GM10847 (cell line): ENCODE data around the gene JADE1.

Experiments
- POLR2A ChIP-seq: IDR thresholded peaks from 2 replicates; pipeline ENCODE4 v1.6.1; 2011; ENCODE audit not compliant: insufficient read length; ENCODE audit errors: extremely low read depth

JADE1 gene

DNA sequence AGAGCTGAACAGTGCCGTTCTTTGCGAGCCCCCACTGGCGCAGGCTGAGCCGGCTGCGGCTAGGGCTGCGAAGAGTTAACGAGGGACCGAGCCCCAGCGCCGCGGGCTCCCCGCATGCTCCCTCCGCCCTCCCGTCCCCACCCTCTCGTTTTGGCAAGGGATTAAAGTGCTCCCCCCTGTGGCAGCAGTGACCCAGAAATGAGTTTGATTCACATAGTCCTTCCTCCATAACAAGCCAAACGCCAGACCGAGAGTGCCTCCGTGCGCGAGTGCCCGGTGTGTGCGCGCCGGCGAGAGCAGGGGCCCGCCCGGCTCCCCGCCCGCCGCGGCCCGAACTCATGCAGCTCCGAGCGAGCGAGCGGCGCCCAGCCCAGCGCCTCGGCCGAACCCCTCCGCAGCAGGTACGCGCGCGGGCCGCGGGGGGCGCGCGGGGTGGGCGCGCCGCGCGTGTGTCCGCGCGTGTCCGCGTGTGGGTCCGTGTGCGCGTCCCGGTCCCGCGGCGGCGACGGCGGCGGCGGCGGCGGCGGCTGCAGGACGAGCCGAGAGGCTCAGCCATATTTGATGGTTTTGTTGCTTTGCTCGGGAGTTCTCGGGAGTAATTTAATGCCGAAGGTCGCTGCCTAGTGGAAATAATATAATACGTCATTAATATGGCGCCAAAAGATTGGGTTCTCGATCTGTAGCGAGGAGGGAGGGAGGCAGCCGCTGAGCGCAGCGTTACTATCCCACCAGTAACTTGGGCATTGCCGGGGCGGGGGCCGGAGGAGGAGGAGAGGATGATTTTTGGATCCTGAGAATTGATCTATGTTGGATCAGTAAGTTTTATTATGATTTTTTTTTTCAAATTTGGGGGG is at the start of gene JADE1:
TSS of gene JADE1 (plus strand) at position 224 of the 854 bp plus-strand sequence. CDS start 22,059 bp downstream, outside the sequence.
- TF ChIP-seq POLR2A: peak; percentile 53

DNA sequence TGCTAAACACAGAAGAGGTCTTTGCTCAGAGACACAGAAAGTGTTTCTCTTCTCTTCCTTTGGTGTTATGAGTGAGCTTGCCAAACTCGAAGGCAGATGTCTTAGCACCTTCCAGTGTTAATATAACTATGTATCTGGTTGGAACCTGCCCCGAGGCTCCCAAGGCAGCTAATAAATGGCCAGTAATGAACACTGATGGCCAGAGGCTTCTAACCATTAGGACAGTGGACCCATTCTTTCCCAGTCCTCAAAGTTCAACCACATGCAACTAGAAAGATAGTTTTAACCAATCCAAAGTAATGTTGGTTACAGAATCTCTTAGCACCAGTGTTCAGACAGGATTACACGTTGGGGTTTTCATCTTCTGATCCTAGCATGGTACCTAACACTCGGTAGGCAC is 42.7 kb upstream of the JADE1 start:
- no peak for TF ChIP-seq POLR2A

DNA sequence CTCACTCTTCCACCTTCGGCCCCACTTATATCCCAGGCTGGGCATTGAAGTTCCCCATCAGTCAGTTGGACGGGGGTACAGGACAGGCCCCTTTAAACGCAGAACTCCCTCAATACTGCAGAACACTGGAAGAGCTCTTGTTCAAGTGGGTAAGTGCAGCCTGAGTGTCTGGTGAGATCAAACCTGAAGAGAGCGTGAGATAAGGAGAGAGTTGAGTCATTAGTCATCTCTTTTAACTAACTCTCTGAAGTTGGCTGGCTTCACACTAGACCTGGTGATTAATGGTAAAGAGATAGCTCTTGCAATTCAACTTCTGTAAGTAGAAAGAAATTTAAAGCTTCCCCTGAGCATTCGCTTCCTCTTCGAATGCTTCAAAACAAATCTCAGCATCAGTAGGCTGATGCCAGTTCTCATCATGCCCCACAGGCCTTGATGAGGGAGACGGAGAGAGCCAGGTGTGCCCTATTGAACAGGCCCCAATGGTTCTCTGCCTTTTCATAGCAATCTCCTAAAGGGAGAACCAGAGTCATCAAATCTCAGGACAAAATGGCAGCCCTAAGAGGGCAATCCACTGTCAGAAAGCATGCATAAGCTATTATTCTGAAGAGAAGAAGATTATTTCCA is 41.0 kb upstream of the JADE1 start:
- no peak for TF ChIP-seq POLR2A

DNA sequence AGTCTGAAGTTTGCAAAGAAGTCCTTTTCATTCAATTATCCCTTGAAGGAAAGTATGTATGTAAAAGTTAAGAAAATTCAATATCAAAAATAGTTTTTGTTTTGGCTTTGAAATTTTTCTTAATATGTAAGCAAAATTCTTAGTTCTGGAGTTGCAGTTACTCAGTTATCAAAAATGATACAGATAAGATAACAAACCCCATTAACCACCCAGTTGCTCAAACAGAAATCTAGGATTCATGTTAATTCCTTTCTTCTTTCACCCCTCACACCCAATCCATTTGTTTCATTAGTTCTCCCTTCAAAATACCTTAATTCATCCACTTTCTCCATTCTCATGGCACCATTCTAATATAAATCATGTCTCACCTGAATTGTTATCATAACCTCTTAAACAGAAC is 40.5 kb upstream of the JADE1 start:
- no peak for TF ChIP-seq POLR2A

DNA sequence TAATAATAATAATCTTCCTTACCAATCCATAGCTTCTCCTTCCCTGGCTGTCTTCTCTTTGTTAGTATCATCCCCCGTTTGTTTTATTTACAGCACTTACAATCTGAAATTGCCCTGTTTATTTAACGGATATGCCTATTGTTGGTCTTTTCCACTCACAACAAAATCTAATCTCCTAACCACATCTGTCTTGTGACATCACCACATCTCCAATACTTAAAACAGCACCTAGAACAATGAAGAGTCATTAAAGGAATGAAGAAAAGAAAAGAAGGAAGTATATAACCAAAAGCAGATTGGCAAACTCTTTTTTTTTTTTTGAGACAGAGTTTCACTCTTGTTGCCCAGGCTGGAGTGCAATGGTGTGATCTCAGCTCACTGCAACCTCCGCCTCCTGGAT is 38.7 kb upstream of the JADE1 start:
- no peak for TF ChIP-seq POLR2A

DNA sequence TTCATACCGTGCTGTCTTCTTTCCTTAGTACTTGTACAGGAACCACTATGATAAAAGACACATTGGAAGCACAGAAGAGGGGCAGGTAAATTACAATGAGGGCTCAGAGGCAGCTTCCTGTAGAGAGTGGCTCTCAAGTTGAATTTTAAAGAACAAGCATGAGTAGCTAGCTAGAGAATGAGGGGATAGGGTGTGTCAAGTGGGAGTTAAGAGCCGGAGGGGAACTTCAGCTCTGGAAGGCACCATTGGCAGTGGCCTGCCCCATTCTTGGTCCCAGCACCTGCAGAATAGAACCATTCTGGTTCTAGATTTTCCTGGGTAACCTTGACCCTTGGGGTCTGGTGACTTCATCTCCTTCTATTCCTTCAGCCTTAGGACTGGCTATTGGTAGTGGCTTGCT is 34.0 kb upstream of the JADE1 start:
- no peak for TF ChIP-seq POLR2A

DNA sequence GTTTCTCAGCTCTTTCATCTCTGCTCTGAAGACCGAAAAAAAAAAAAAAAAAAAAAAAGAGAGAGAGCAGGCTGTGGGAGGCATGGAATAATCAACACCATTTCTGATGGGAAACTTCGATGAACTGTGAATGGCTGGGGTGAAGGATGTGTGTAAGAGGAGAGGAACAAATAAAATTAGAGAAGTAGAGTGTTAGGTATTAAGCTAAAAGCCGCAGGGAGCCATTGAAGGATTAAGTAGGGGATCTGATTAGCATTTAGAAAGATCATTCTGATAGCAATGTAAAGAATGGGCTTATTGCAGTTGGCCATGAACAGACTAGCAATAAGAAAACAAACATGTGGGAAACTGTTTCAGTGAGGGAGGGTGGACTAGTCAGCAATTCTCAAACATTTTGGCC is 33.6 kb upstream of the JADE1 start:
- TF ChIP-seq POLR2A: no peak

DNA sequence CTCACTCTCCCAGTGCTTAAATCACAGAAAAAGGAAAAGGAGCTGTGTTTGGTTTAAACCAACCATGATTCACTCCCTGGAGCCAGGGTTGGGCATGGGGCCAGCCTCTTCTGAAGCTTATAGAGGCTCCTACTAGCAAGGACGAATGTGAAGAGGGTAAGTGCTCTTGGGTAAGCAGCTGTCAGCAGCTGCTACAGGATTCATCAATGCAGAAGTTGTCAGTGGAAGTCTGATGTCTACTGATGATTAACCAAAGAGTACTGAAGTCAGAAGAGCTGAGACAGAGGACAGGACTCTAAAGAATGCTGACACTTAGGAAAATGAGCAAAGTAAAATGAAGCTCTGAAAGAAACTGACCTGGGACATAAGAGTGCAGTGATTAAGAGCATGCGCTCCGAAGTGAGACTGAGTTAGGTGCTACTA is 32.7 kb upstream of the JADE1 start:
- TF ChIP-seq POLR2A: no peak

DNA sequence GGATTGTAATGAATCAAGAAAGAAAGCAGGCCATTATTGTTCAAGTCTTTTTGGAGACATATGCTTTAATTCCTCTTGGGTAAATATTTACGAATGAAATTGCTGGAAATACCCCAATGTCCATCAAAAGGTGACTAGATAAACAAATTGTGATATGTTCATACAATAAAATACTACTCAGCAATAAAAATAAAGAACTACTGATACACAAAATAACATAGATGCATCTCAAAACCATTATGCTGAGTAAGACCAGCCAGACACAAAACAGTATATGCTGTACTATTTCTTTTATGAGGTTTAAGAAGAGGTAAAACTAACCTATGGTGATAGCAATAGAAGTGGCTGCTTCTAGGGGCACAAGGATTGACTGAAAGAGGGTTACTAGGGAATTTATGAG is 28.8 kb upstream of the JADE1 start:
- no peak for TF ChIP-seq POLR2A

DNA sequence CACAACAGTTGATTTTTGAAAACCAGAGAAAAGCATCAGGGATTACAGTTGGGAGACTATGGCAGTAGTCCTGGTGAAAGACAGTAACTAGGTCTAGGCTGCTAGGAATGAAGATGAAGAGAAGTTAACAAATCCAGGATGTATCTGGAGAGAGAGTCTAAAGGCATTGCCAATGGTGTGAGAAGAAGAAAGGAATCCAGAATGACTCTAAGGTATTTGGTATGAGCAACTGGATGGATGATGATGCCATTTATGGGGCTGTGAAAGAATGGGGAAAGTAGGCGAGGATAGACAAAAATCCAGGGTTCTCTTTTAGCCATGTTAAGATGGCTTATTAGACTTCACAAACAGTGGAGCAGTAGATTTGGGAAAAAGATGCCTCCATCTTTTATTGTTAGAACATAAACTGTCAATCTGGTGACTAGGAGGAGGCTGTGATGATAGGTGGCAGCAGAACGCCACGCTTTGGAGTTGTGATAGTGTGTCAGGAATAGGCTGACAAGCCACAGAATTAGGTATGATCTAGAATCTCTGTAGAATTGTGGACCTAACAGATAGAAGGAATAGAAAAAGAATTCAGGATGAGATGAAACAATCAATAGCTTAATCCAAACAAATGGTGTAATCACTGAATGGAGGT is 27.3 kb upstream of the JADE1 start:
- TF ChIP-seq POLR2A: no peak

DNA sequence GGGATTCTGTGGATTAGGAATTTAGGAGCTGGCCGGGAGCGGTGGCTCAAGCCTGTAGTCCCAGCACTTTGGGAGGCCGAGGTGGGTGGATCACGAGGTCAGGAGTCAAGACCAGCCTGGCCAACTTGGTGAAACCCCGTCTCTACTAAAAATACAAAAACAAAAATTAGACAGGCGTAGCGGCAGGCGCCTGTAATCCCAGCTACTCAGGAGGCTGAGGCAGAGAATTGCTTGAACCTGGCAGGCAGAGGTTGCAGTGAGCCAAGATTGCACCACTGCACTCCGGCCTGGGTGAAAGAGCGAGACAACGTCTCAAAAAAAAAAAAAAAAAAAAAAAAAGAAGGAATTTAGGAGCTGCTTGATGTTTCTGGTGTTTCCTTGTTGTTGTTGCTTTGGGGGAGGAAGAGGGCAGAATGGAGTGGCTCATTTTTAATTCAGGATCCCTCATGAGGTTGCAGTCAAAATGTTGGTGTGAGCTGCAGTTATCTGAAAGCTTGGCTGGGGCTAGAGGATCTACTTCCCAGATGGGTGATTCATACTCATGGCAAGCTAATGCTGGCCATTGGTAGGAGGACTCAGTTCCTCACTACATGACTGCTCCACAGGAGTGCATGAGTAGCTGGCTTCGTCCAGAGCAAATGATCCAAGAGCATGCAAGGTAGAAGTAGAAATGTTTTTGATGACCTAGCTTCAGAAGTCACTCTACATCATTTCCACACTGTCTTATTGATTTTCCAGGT is 26.5 kb upstream of the JADE1 start:
- TF ChIP-seq POLR2A: no peak

DNA sequence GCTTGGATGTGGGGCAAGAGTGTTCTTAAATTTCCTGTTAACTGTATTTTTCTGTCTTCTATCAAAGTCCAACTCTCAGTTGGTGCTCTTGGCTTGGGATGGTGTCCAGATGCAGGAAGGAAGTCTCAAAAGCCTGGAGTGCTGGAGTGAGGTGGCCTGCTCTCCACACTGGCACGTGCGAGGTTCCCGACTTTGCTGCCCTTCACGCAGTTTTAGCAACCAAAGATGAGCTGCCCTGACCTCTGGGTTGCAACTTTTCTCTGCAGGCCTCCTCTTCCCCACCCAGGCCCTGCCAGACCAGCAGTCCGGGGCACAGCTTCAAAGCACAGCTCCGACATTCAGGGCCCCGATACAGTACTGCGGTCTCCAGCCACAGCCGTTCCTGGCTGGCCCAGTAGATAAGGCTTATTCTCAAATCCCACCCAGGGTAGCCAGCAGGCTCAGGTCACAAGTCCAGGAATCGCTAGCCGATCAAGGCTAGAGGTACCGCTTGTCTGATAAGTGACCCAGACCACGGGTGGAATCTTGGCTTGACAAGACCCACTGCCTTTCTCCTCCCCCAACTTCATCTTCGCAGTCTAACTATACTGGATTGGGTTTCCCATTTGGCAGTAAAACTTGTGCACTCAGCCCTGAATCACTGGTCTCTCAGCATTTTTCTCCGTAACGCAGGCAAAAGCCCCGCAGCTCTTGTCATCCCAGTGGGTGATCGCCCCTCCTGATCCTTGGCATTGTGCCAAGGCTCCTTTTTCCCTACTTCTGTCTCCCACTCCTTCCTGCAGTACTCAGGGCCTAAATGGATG is 21.8 kb upstream of the JADE1 start:
- TF ChIP-seq POLR2A: no peak

DNA sequence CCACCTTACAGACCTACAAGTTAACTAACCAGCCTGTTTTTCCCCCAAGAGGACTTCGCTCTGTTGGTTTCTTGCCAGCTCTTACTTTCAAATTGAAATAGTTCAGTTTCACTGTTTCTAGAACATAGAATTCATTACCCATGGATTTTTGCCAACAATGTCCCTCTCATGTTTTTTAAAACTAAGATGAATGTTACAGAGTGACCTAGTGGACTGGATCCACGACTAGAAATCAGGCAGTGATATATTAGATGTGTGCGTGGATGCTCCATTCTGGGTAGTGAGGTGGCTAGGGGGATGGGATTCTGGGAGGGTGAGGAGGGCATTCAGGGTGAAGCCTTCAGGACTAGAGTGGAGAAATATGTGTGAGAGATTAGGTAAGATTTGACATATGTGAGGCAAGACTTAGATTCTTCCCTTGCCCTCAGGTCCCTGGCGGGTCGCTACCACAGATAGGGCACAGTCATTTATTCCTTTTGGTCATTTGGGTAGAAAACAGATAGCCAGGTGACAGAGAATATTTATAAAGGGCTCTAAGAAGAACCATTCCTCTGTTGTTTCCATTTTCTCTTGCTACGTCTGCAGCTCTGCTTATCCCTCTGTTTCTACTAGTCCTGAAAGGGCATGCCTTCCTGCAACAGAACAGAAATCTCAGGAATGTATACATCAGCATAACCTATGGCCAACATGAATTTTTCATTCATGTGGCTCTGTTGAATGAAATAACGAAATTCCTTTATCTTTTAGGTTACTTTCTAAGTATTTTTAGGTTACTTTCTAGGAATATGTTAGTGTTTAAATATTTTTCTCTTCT is 15.4 kb upstream of the JADE1 start:
- TF ChIP-seq POLR2A: no peak

DNA sequence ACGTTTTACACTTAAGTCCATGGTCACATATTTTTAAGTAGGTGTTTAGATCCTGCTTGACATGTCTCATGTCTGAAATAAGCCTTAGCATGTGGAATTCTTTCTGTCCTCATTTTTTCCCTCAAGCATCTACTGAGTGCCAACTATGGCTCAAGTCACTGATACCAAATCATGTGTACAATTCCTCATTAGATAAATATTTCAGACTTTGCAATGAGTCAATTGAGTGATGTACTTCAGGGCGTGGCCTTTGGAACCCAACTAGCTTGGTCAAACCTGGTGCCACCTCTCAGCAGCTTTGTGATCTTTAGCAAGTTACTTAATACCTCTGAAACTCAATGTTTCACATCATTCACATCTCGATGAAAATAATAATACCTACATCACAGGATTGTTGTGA is 12.6 kb upstream of the JADE1 start:
- TF ChIP-seq POLR2A: no peak
